HCT116 (cell line): ENCODE results near the gene LSAMP. TPM values are rescaled to one million over a fixed set of nuclear protein-coding genes. Genes with fewer than 3 reads are reported as not detected.

Experiments
- ATAC-seq: fragments of 200-7000 bp; cut with Tn5 transposase; 2 replicates; pipeline ENCODE4 v1.9.1; 2020; ENCODE audit warnings: mild to moderate bottlenecking, moderate library complexity
- BruUV-seq: library from RNA; stranded (reverse); fragments of 400-500 nt; replicated peaks from 2 replicates; lab custom pipeline; 2021; lab: Mats Ljungman, UMichigan
- CTCF ChIA-PET: fragments of 300-600 bp; sonication (Branson Sonifier 250); formaldehyde crosslinking; loops from one replicate; lab custom pipeline; 2021; ENCODE audit warnings: antibody characterized with exemption; lab: Charles Lee
- POLR2A ChIA-PET: fragments of 300-600, 350-600 bp; sonication (Branson Sonifier 250); formaldehyde crosslinking; loops from one replicate; lab custom pipeline; 2021; ENCODE audit warnings: antibody characterized with exemption; lab: Charles Lee
- RAD21 ChIA-PET, 2 experiments: fragments of 300-600 bp; sonication (Branson Sonifier 250); formaldehyde crosslinking; loops; one replicate each; lab custom pipeline; 2023; ENCODE audit warnings: low total read pairs in 2 of 2; ENCODE audit not compliant: uncharacterized antibody in 2 of 2, unreplicated experiment in 2 of 2, low non-redundant PET in 1 of 2; lab: Charles Lee
- DNase-seq: peaks from one replicate; pipeline ENCODE4 v3.0.0-alpha.2; 2010; ENCODE audit warnings: low read depth, low spot score
- H2AFZ ChIP-seq: fragments of 200-600 bp; shearing (Covaris generic), sonication (generic); 2 replicates; pipeline ENCODE4 v1.6.1; 2017; ENCODE audit warnings: low read depth, mixed run types, mixed read lengths, antibody characterized with exemption, low read length; ENCODE audit not compliant: poor library complexity, severe bottlenecking
- H3K27ac ChIP-seq: 2 replicates; pipeline ENCODE4 v1.5.1; 2012; ENCODE audit warnings: low read depth, low read length
- H3K27me3 ChIP-seq: fragments of 200-600 bp; sonication (generic); 2 replicates; pipeline ENCODE4 v1.6.1; 2016; ENCODE audit warnings: mixed run types, low read length, mixed read lengths; ENCODE audit not compliant: insufficient read depth
- H3K36me3 ChIP-seq, 2 experiments: fragments of 200-500 bp in 1 of 2; fragments of 200-600 bp in 1 of 2; sonication (Bioruptor generic) in 1 of 2; sonication (generic) in 1 of 2; 2 replicates each; pipeline versions ENCODE4 v1.5.1 to v1.6.1; 2014 to 2016; ENCODE audit warnings: low read length in 2 of 2, inconsistent platforms in 1 of 2, mixed read lengths in 1 of 2, mixed run types in 1 of 2; ENCODE audit not compliant: insufficient read depth in 2 of 2, control insufficient read depth in 1 of 2
- H3K4me1 ChIP-seq, 2 experiments: fragments of 200-600 bp in 1 of 2; sonication (generic) in 1 of 2; 2 replicates each; pipeline versions ENCODE4 v1.5.1 to v1.6.1; 2012 to 2017; ENCODE audit warnings: low read length in 2 of 2, inconsistent platforms in 1 of 2, mild to moderate bottlenecking in 1 of 2, mixed read lengths in 1 of 2, mixed run types in 1 of 2, moderate library complexity in 1 of 2; ENCODE audit not compliant: insufficient read depth in 2 of 2, control insufficient read depth in 1 of 2
- H3K4me2 ChIP-seq: fragments of 200-600 bp; sonication (generic); 2 replicates; pipeline ENCODE4 v1.6.1; 2017; ENCODE audit warnings: mixed run types, low read length, mixed read lengths
- H3K4me3 ChIP-seq, 2 experiments: fragments of 200-600 bp in 1 of 2; sonication (generic) in 1 of 2; replicated peaks in 1 of 2; 2 replicates each; pipeline ENCODE4 v1.5.1; 2011 to 2016; ENCODE audit warnings: low read length in 2 of 2, control low read depth in 1 of 2, low read depth in 1 of 2, mild to moderate bottlenecking in 1 of 2, mixed read lengths in 1 of 2, mixed run types in 1 of 2
- H3K79me2 ChIP-seq: fragments of 200-600 bp; sonication (generic); 2 replicates; pipeline ENCODE4 v1.6.1; 2017; ENCODE audit warnings: mild to moderate bottlenecking, mixed run types, low read length, moderate library complexity, mixed read lengths; ENCODE audit not compliant: insufficient read depth
- H3K9ac ChIP-seq: fragments of 200-600 bp; sonication (generic); 2 replicates; pipeline ENCODE4 v1.6.1; 2016; ENCODE audit warnings: low read length, mixed read lengths
- H3K9me2 ChIP-seq: fragments of 200-600 bp; sonication (generic), shearing (Covaris generic); 2 replicates; pipeline ENCODE4 v1.6.1; 2017; ENCODE audit warnings: mixed run types, mild to moderate bottlenecking, moderate library complexity; ENCODE audit not compliant: insufficient read depth
- H3K9me3 ChIP-seq, 2 experiments: fragments of 200-500 bp in 1 of 2; fragments of 200-600 bp in 1 of 2; sonication (Bioruptor generic) in 1 of 2; sonication (generic) in 1 of 2; 2 replicates each; pipeline ENCODE4 v1.6.1; 2014 to 2017; ENCODE audit warnings: low read length in 2 of 2, mixed read lengths in 2 of 2, inconsistent platforms in 1 of 2, low read depth in 1 of 2, mild to moderate bottlenecking in 1 of 2, mixed run types in 1 of 2, moderate library complexity in 1 of 2; ENCODE audit not compliant: control insufficient read depth in 1 of 2, insufficient read depth in 1 of 2
- H4K20me1 ChIP-seq: fragments of 200-600 bp; sonication (generic), shearing (Covaris generic); 2 replicates; pipeline ENCODE4 v1.6.1; 2017; ENCODE audit warnings: mixed run types, mild to moderate bottlenecking, moderate library complexity; ENCODE audit not compliant: insufficient read depth
- ATF3 ChIP-seq: IDR thresholded peaks from 2 replicates; pipeline ENCODE4 v1.6.1; 2012
- CBX3 ChIP-seq: IDR thresholded peaks from 2 replicates; pipeline ENCODE4 v1.6.1; 2012; ENCODE audit warnings: low read depth
- CTCF ChIP-seq, 3 experiments: fragments of 200-600 bp in 1 of 3; sonication (generic) in 1 of 3; IDR thresholded peaks in 2 of 3; conservative IDR thresholded peaks in 1 of 3; 2 replicates each; pipeline ENCODE4 v1.5.1; 2012 to 2017; ENCODE audit warnings: low read depth in 2 of 3, low read length in 2 of 3, antibody characterized with exemption in 1 of 3, borderline replicate concordance in 1 of 3, control low read depth in 1 of 3, mild to moderate bottlenecking in 1 of 3, mixed read lengths in 1 of 3, mixed run types in 1 of 3, moderate library complexity in 1 of 3; ENCODE audit not compliant: insufficient read depth in 1 of 3
- EGR1 ChIP-seq: IDR thresholded peaks from 2 replicates; pipeline ENCODE4 v1.6.1; 2012; ENCODE audit warnings: low read depth
- ELF1 ChIP-seq: IDR thresholded peaks from 2 replicates; pipeline ENCODE4 v1.6.1; 2012; ENCODE audit warnings: low read depth, borderline replicate concordance
- EZH2 ChIP-seq: fragments of 200-600 bp; sonication (generic); IDR thresholded peaks from 2 replicates; pipeline ENCODE4 v1.6.1; 2017; ENCODE audit warnings: antibody characterized with exemption, mixed run types
- EZH2phosphoT487 ChIP-seq: fragments of 200-600 bp; IDR thresholded peaks from 2 replicates; pipeline ENCODE4 v1.6.1; 2018; ENCODE audit warnings: antibody characterized with exemption, borderline replicate concordance
- JUND ChIP-seq: IDR thresholded peaks from 2 replicates; pipeline ENCODE4 v1.6.1; 2012
- SIN3A ChIP-seq: IDR thresholded peaks from 2 replicates; pipeline ENCODE4 v1.6.1; 2012; ENCODE audit warnings: low read depth
- SP1 ChIP-seq: IDR thresholded peaks from 2 replicates; pipeline ENCODE4 v1.6.1; 2012; ENCODE audit warnings: low read depth
- TCF7L2 ChIP-seq: IDR thresholded peaks from 2 replicates; pipeline ENCODE4 v1.7.0; 2011; ENCODE audit warnings: borderline replicate concordance, inconsistent platforms; ENCODE audit not compliant: insufficient read depth, insufficient read length; ENCODE audit errors: extremely low read depth
- ZFX ChIP-seq: fragments of 450-650 bp; IDR thresholded peaks from 2 replicates; pipeline ENCODE4 v1.6.1; 2017
- intact Hi-C: fragments of 100-400 bp; cut with micrococcal nuclease; formaldehyde crosslinking; loops from 2 replicates; pipeline ENCODE4 v1.10.0; 2022
- total RNA-seq: library from RNA; stranded (reverse); gene quantifications from one replicate; pipeline ENCODE4 v1.2.1, GENCODE V29; 2021; ENCODE audit not compliant: unreplicated experiment
- TF ChIP-seq, protein P1 (sequence below): IDR thresholded peaks from 2 replicates; pipeline ENCODE4 v1.6.1; 2012

Gene LSAMP
- total RNA-seq, 1 experiment from 2014 or later: 0.25 TPM

DNA sequence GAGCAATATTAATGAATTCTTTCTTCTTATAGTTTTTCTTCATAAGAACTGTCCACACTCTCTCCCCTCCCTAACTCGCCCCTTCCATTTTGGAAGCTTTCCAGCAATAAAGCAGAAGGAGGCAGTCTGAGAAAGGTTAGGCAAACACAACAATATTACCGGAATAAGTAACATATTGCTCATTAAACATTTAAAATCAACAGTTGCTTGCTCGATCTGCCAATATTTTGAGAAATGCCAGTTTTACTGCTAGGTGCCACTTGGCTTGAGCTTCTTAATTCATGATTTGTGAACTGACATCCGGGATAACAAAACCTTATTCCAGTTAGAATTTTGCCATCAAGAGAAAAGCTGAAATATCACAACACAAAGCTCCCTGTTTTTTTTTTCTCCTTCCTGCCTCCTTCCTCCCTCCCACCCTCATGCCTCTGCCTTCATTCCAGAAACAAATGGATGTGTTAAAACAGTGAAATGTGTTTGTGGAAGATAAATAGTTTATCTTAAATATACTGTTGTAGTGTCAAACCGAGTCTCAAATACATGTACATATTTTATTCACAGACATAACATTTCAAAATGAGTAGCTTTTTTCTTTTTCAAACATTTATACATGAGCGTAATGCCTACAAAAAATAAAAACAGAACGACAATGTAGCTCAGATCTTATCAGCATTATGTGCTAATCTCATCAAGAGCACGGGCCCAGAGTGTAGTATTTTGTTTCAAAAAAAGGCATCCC lies 568.2 kb downstream of the LSAMP start:
- ChIA-PET RAD21 (no interaction called here), CTCF (interaction anchor here (0.8 kb wide), 1 partner anchor 41 kb away, joined by 3 read pairs; no protein-coding TSS in a partner anchor), POLR2A (no interaction called here)
- no TSS peak for BruUV-seq
- H3K79me2 ChIP-seq: no peaks in the 10 kb centered on the region
- no peak overlapping the region for H3K27ac ChIP-seq
- H3K9ac ChIP-seq: no peak overlapping the region
- H3K4me1 ChIP-seq: no peaks in the 10 kb centered on the region
- H4K20me1 ChIP-seq: no peaks in the 10 kb centered on the region
- H3K4me2 ChIP-seq: no peak overlapping the region
- ATAC-seq: no peak
- no peaks in the 10 kb centered on the region for H3K36me3 ChIP-seq
- intact Hi-C loops: no loop called here
- no peak overlapping the region for H2AFZ ChIP-seq
- no peaks in the 10 kb centered on the region for H3K9me2 ChIP-seq
- H3K27me3 ChIP-seq: peaks cover 31% of the 10 kb centered on the region; the same call in 1 of the 2 replicates
- H3K9me3 ChIP-seq: no peaks in the 10 kb centered on the region
- TF ChIP-seq EZH2phosphoT487: no peak
- no peak for TF ChIP-seq JUND
- no peak for TF ChIP-seq SP1
- no peak for TF ChIP-seq ZFX
- no peak for TF ChIP-seq ATF3
- TF ChIP-seq CBX3: no peak
- TF ChIP-seq, all 23 proteins: peak for 0
- H3K4me3 ChIP-seq: no peak overlapping the region
- no peak for DNase-seq

- ChIA-PET POLR2A (no interaction called here), RAD21 (no interaction called here)
- intact Hi-C loops: no loop called here
These were observed 569.8 kb downstream of the LSAMP start for GRCh38 chr3:115875460-115875859.

More at GRCh38 chr3:115875460-115875859, 569.8 kb downstream of the LSAMP start:
- no peaks in the 10 kb centered on the region for H3K4me1 ChIP-seq
- ATAC-seq: no peak
- no peaks in the 10 kb centered on the region for H3K79me2 ChIP-seq
- no peak for TF ChIP-seq EZH2
- TF ChIP-seq CTCF (IDR thresholded peaks at IDR 0.05 in 2 of 3, conservative IDR thresholded peaks at IDR 0.05 in 1 of 3; ENCODE audit: borderline replicate concordance in 1 of 3, insufficient read depth in 1 of 3, low read depth in 2 of 3, low read length in 2 of 3): no peak
- no peak for TF ChIP-seq EGR1
- no peak for TF ChIP-seq TCF7L2
- TF ChIP-seq, protein P1, sequence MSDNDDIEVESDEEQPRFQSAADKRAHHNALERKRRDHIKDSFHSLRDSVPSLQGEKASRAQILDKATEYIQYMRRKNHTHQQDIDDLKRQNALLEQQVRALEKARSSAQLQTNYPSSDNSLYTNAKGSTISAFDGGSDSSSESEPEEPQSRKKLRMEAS: no peak
- no peak for TF ChIP-seq ELF1
- no peak for TF ChIP-seq ZFX
- no peak for TF ChIP-seq SIN3A
- no peak overlapping the region for H3K27ac ChIP-seq
- no peak overlapping the region for H3K4me2 ChIP-seq
- DNase-seq: no peak
- no peaks in the 10 kb centered on the region for H4K20me1 ChIP-seq
- H2AFZ ChIP-seq: no peak overlapping the region
- no peaks in the 10 kb centered on the region for H3K9me2 ChIP-seq
- no peak overlapping the region for H3K4me3 ChIP-seq
- H3K36me3 ChIP-seq: no peaks in the 10 kb centered on the region
- no peaks in the 10 kb centered on the region for H3K9me3 ChIP-seq
- BruUV-seq: no TSS peak
- CTCF ChIA-PET: no interaction called here
- peaks cover 46% of the 10 kb centered on the region; the same call in 1 of the 2 replicates for H3K27me3 ChIP-seq
- H3K9ac ChIP-seq: no peak overlapping the region
